Parathyroid adenoma (tissue), 2 donors: Measurements from ENCODE around the gene TBC1D12.

Experiments
- H2AFZ ChIP-seq: fragments of 300-600 bp; sonication (generic); one replicate; pipeline ENCODE4 v1.7.0; 2017; ENCODE audit warnings: antibody characterized with exemption, mild to moderate bottlenecking
- H3K27ac ChIP-seq: fragments of 300-600 bp; sonication (generic); one replicate; pipeline ENCODE4 v1.7.0; 2017
- H3K27me3 ChIP-seq: fragments of 300-600 bp; sonication (generic); one replicate; pipeline ENCODE4 v1.7.0; 2017; ENCODE audit warnings: low read length; ENCODE audit not compliant: control insufficient read depth, insufficient read depth
- H3K36me3 ChIP-seq: fragments of 300-600 bp; sonication (generic); one replicate; pipeline ENCODE4 v1.7.0; 2017; ENCODE audit warnings: low read length; ENCODE audit not compliant: control insufficient read depth, insufficient read depth
- H3K4me1 ChIP-seq: fragments of 300-600 bp; sonication (generic); one replicate; pipeline ENCODE4 v1.7.0; 2017; ENCODE audit warnings: control low read depth
- H3K4me2 ChIP-seq: fragments of 300-600 bp; sonication (generic); one replicate; pipeline ENCODE4 v1.7.0; 2017; ENCODE audit warnings: low read length
- H3K4me3 ChIP-seq: fragments of 300-600 bp; sonication (generic); one replicate; pipeline ENCODE4 v1.7.0; 2017; ENCODE audit warnings: low read depth, low read length
- H3K79me2 ChIP-seq: fragments of 300-600 bp; sonication (generic); one replicate; pipeline ENCODE4 v1.7.0; 2017; ENCODE audit warnings: control low read depth
- H3K9ac ChIP-seq: fragments of 300-600 bp; sonication (generic); one replicate; pipeline ENCODE4 v1.7.0; 2017; ENCODE audit warnings: mild to moderate bottlenecking
- H3K9me3 ChIP-seq: fragments of 300-600 bp; sonication (generic); one replicate; pipeline ENCODE4 v1.7.0; 2017; ENCODE audit warnings: low read length; ENCODE audit not compliant: control insufficient read depth
- CTCF ChIP-seq: fragments of 300-600 bp; sonication (generic); IDR thresholded peaks from one replicate; pipeline ENCODE4 v1.7.0; 2017; ENCODE audit warnings: antibody characterized with exemption, mild to moderate bottlenecking
- donor health status: primary hyperparathyroidism.

The TBC1D12 gene

DNA sequence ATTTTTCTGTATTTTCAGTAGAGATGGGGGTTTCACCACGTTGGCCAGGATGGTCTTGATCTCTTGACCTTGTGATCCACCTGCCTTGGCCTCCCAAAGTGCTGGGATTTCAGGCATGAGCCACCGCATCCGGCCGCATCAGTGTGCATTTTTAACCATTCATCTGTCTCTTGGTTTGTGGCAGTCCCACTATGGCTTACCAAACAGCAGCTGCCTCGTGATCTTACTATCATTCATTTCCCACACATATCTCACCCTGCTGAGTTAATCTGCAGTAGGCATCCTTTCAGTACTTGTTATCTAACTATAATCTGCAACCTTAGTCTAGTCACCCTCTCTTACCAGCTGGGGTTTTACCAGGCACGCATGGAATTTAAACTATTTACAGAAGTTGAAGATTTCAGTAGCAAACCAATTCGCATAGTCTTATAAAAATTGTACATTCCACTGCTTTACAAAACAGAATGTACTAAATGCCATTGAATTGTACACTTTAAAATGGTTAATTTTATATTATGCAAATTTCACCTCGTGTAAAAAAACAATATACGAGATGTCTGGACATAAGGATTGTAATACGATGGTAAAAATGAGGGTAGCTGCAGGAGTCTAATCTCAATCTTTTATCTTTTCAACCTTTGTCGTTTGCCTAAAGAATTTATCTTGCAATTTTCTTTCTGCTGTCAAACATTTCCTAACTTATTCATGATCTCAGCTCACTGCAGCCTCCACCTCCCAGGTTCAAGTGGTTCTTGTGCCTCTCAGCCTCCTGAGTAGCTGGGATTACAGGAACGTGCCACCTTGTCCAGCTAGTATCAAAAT is 4.6 kb upstream of the TBC1D12 start:
- no peak overlapping the region for H3K9ac ChIP-seq
- H2AFZ ChIP-seq, result no peak overlapping the region
- no peak overlapping the region for H3K4me2 ChIP-seq
- H3K9me3 ChIP-seq, result no peaks in the 10 kb centered on the region
- no peaks in the 10 kb centered on the region for H3K4me1 ChIP-seq
- no peaks in the 10 kb centered on the region for H3K79me2 ChIP-seq
- H3K36me3 ChIP-seq, result no peaks in the 10 kb centered on the region
- TF ChIP-seq CTCF, result no peak
- H3K4me3 ChIP-seq, result no peak overlapping the region
- H3K27ac ChIP-seq, result no peak overlapping the region
- no peaks in the 10 kb centered on the region for H3K27me3 ChIP-seq

DNA sequence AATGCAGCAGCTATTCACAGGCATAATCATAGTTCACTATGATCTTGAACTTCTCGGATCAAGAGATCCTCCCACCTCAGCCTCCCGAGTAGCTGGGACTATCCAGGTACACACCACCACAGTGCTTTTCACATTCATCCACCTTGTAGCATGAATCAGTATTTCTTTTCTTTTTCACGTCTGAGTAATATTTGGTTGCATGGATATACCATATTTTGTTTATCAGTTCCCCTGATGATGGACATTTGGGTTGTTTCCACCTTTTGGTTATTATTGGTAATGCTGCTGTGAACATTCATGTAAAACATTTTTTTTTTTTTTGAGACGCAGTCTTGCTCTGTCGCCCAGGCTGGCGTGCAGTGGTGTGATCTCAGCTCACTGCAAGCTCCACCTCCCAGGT is 3.6 kb upstream of the TBC1D12 start:
- H3K27me3 ChIP-seq, result no peaks in the 10 kb centered on the region
- no peak overlapping the region for H3K4me2 ChIP-seq
- no peak overlapping the region for H3K4me3 ChIP-seq
- no peak overlapping the region for H2AFZ ChIP-seq
- no peaks in the 10 kb centered on the region for H3K79me2 ChIP-seq
- H3K36me3 ChIP-seq, result no peaks in the 10 kb centered on the region
- H3K27ac ChIP-seq, result no peak overlapping the region
- no peaks in the 10 kb centered on the region for H3K4me1 ChIP-seq
- H3K9ac ChIP-seq, result no peak overlapping the region
- no peak for TF ChIP-seq CTCF
- no peaks in the 10 kb centered on the region for H3K9me3 ChIP-seq

- H3K36me3 ChIP-seq, result no peaks in the 10 kb centered on the region
- no peaks in the 10 kb centered on the region for H3K4me1 ChIP-seq
- no peaks in the 10 kb centered on the region for H3K27me3 ChIP-seq
- peak overlapping the region; percentile 46 for H3K9ac ChIP-seq
- H3K27ac ChIP-seq, result peak overlapping the region; percentile 78
- no peaks in the 10 kb centered on the region for H3K9me3 ChIP-seq
- H2AFZ ChIP-seq, result peak overlapping the region; percentile 83
- TF ChIP-seq CTCF, result no peak
- H3K4me2 ChIP-seq, result peak overlapping the region; percentile 68
- H3K79me2 ChIP-seq, result peaks cover 28% of the 10 kb centered on the region
- peak overlapping the region; percentile 70 for H3K4me3 ChIP-seq
Observed at GRCh38 chr10:94402843-94403379, 570 bp downstream of the TBC1D12 start.

- Histone ChIP-seq H3K9ac (peak overlapping the region; percentile 46), H3K27me3 (no peaks in the 10 kb centered on the region), H3K36me3 (no peaks in the 10 kb centered on the region), H3K4me2 (peak overlapping the region; percentile 68), H3K4me3 (peak overlapping the region; percentile 70), H3K4me1 (no peaks in the 10 kb centered on the region), H3K27ac (peak overlapping the region; percentile 78), H3K9me3 (no peaks in the 10 kb centered on the region), H3K79me2 (peaks cover 31% of the 10 kb centered on the region), H2AFZ (peak overlapping the region; percentile 83)
- no peak for TF ChIP-seq CTCF
Observed at GRCh38 chr10:94403380-94404213, 1.3 kb downstream of the TBC1D12 start.
